Gastroesophageal sphincter (tissue), 3 donors: ENCODE results near the gene PRLR.

Experiments used
- CTCF ChIP-seq, 4 experiments: fragments of 200-600 bp in 2 of 4; fragments of 450-650 bp in 2 of 4; sonication (generic) in 1 of 4; IDR thresholded peaks; one replicate each; pipeline ENCODE4 v1.5.1; 2017 to 2019; ENCODE audit warnings: antibody characterized with exemption in 4 of 4, mild to moderate bottlenecking in 2 of 4, moderate library complexity in 2 of 4
- POLR2A ChIP-seq, 2 donors: fragments of 450-650 bp; IDR thresholded peaks; one replicate each; pipeline ENCODE4 v1.6.1; 2017; ENCODE audit warnings: antibody characterized with exemption in 2 of 2, mild to moderate bottlenecking in 2 of 2, moderate library complexity in 1 of 2

- TF ChIP-seq POLR2A (IDR thresholded peaks at IDR 0.05), result no peak
- no peak for TF ChIP-seq CTCF (IDR thresholded peaks at IDR 0.05)
Observed at GRCh38 chr5:35229076-35230037, 930 bp downstream of the PRLR start.
